HG02981 (cell line): Measurements from ENCODE around the gene ARHGAP40.

ENCODE experiments used
- ATAC-seq: cut with Tn5 transposase; IDR thresholded peaks from one replicate; pipeline ENCODE4 v1.9.1; 2021; ENCODE audit warnings: mild to moderate bottlenecking, moderate library complexity; ENCODE audit not compliant: unreplicated experiment

The ARHGAP40 gene

GRCh38 chr20:38649275-38649891, 47.8 kb downstream of the ARHGAP40 start:
- ATAC-seq, result no peak

GRCh38 chr20:38650010-38650409, 48.4 kb downstream of the ARHGAP40 start:
- ATAC-seq, result no peak

- ATAC-seq, result no peak
Observed at GRCh38 chr20:38651154-38651553, 49.5 kb downstream of the ARHGAP40 start.

GRCh38 chr20:38651562-38651961, 50.0 kb downstream of the ARHGAP40 start:
- no peak for ATAC-seq

- ATAC-seq, result no peak
Observed at GRCh38 chr20:38652995-38653394, 51.4 kb downstream of the ARHGAP40 start.

- no peak for ATAC-seq
Observed at GRCh38 chr20:38657390-38657789, 55.8 kb downstream of the ARHGAP40 start.

GRCh38 chr20:38658879-38659596, 57.4 kb downstream of the ARHGAP40 start:
- ATAC-seq, result no peak

GRCh38 chr20:38659597-38659880, 57.9 kb downstream of the ARHGAP40 start:
- no peak for ATAC-seq

- no peak for ATAC-seq
Observed at GRCh38 chr20:38660429-38660828, 58.8 kb downstream of the ARHGAP40 start.

GRCh38 chr20:38663660-38664059, 62.1 kb downstream of the ARHGAP40 start:
- ATAC-seq, result no peak

GRCh38 chr20:38664284-38664683, 62.7 kb downstream of the ARHGAP40 start:
- no peak for ATAC-seq

GRCh38 chr20:38665094-38665493, 63.5 kb downstream of the ARHGAP40 start:
- ATAC-seq, result no peak

- no peak for ATAC-seq
Observed at GRCh38 chr20:38665506-38666285, 64.1 kb downstream of the ARHGAP40 start.

- no peak for ATAC-seq
Observed at GRCh38 chr20:38667417-38667956, 65.9 kb downstream of the ARHGAP40 start.

GRCh38 chr20:38669688-38670087, 68.1 kb downstream of the ARHGAP40 start:
- no peak for ATAC-seq

GRCh38 chr20:38670786-38671185, 69.2 kb downstream of the ARHGAP40 start:
- ATAC-seq, result no peak

GRCh38 chr20:38671186-38671585, 69.6 kb downstream of the ARHGAP40 start:
- no peak for ATAC-seq

- ATAC-seq, result no peak
Observed at GRCh38 chr20:38671701-38672292, 70.2 kb downstream of the ARHGAP40 start.

GRCh38 chr20:38672504-38672903, 70.9 kb downstream of the ARHGAP40 start:
- ATAC-seq, result no peak

GRCh38 chr20:38673261-38673660, 71.7 kb downstream of the ARHGAP40 start:
- no peak for ATAC-seq

GRCh38 chr20:38673725-38674091, 72.1 kb downstream of the ARHGAP40 start:
- ATAC-seq, result no peak
